Adrenal gland (tissue), 19 donors: Measurements from ENCODE around the gene RNF180. TPM values are rescaled to one million over a fixed set of nuclear protein-coding genes. Genes with fewer than 3 reads are reported as not detected.

Experiments used
- DNase-seq, 7 donors: peaks; one replicate each; pipeline ENCODE4 v3.0.0-alpha.2; 2019 to 2020
- H3K27ac ChIP-seq, 5 donors: fragments of 200-600 bp; sonication (generic) in 4 of 5; 1 replicate in 3 of 5; 2 replicates in 2 of 5; pipeline versions ENCODE4 v1.5.1 to v1.8.0; 2016 to 2020; ENCODE audit warnings: mild to moderate bottlenecking in 1 of 5
- H3K27me3 ChIP-seq: fragments of 200-600 bp; 2 replicates; pipeline ENCODE4 v1.8.0; 2021
- H3K36me3 ChIP-seq, 2 donors: fragments of 200-600 bp; replicated peaks in 1 of 2; 1 replicate in 1 of 2; 2 replicates in 1 of 2; pipeline versions ENCODE4 v1.5.1 to v1.8.0; 2018 to 2022
- H3K4me1 ChIP-seq, 2 donors: fragments of 200-600 bp; replicated peaks in 1 of 2; 1 replicate in 1 of 2; 2 replicates in 1 of 2; pipeline versions ENCODE4 v1.5.1 to v1.8.0; 2018 to 2021
- H3K4me3 ChIP-seq, 4 donors: fragments of 200-600 bp; sonication (generic) in 3 of 4; one replicate each; pipeline ENCODE4 v1.5.1; 2016 to 2018
- H3K9me3 ChIP-seq, 3 donors: fragments of 200-600 bp; sonication (generic) in 1 of 3; replicated peaks in 1 of 3; 1 replicate in 2 of 3; 2 replicates in 1 of 3; pipeline versions ENCODE4 v1.5.1 to v1.8.0; 2016 to 2021
- POLR2A ChIP-seq, 2 donors: fragments of 450-650 bp; IDR thresholded peaks; one replicate each; pipeline ENCODE4 v1.6.1; 2017; ENCODE audit warnings: antibody characterized with exemption in 2 of 2, mild to moderate bottlenecking in 2 of 2, moderate library complexity in 1 of 2
- WGBS, 4 donors: extraction: QIAGEN DNeasy Blood & Tissue Kit in 2 of 4; methylation state at CpG; one replicate each; pipeline versions ENCODE4 v1.1.5 to v1.1.7; 2013 to 2017; 5-methylcytosine and 5-hydroxymethylcytosine counted together
- intact Hi-C, 2 donors: fragments of 100-400 bp; cut with DNase I; formaldehyde crosslinking; loops; one replicate each; pipeline versions ENCODE4 v1.14.1 to v1.15.0; 2022 to 2023
- long read RNA-seq, 10 donors: library from polyadenylated mRNA in 3 of 10; unstranded in 2 of 10; stranded (forward) in 1 of 10; transcript quantifications; one replicate each; pipeline ENCODE4 v2.0.0 and lab custom pipeline, GENCODE V29; 2021 to 2026
- polyA plus RNA-seq, 3 donors: library from polyadenylated mRNA; stranded (reverse); fragments of 200-250 nt in 2 of 3; fragments of 350-450 nt in 1 of 3; fragmentation: Illumina TruSeq in 1 of 3; extraction: RNeasy Lipid Tissue Mini Kit (QIAGEN cat#74804) in 1 of 3; gene quantifications; one replicate each; pipeline ENCODE4 v1.2.3, GENCODE V29; 2013 to 2014
- total RNA-seq, 9 donors: library from RNA; depleted of rRNA in 4 of 9; stranded (reverse); fragments of >200 nt in 4 of 9; fragments of 120-200 nt in 1 of 9; fragmentation: NEBNext Ultra II Directional in 1 of 9; extraction: Animal tissue kit (Norgen Biotek cat#: 25700) in 1 of 9; gene quantifications; one replicate each; pipeline versions ENCODE4 v1.1.0 to v1.2.4, GENCODE V29; 2013 to 2023
- TF ChIP-seq, protein P1 (sequence below), 6 experiments: fragments of 450-650 bp in 4 of 6; fragments of 200-600 bp in 2 of 6; sonication (generic) in 1 of 6; IDR thresholded peaks; 1 replicate in 5 of 6; 2 replicates in 1 of 6; pipeline versions ENCODE4 v1.5.1 to v1.8.0; 2016 to 2021; ENCODE audit warnings: antibody characterized with exemption in 6 of 6, mild to moderate bottlenecking in 2 of 6, moderate library complexity in 1 of 6
- donor health status: healthy with polysubstance abuse.
- donor health status: Bipolar disorder and iron deficiency.
- donor health status: DM: yes; HTN: yes; CAD: no.
- donor health status: DM: no; HTN: no; CAD: no.
- donor health status: DM: no; HTN: no; CAD: no.
- donor health status: DM: yes; HTN: yes; CAD: no.

The RNF180 gene, protein sequence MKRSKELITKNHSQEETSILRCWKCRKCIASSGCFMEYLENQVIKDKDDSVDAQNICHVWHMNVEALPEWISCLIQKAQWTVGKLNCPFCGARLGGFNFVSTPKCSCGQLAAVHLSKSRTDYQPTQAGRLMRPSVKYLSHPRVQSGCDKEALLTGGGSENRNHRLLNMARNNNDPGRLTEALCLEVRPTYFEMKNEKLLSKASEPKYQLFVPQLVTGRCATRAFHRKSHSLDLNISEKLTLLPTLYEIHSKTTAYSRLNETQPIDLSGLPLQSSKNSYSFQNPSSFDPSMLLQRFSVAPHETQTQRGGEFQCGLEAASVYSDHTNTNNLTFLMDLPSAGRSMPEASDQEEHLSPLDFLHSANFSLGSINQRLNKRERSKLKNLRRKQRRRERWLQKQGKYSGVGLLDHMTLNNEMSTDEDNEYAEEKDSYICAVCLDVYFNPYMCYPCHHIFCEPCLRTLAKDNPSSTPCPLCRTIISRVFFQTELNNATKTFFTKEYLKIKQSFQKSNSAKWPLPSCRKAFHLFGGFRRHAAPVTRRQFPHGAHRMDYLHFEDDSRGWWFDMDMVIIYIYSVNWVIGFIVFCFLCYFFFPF
- 10 to 100 TPM in 5 of 9 donors, 1 to 10 TPM in 4; 3.4 to 21.7 (median 11.0) TPM for total RNA-seq
- polyA plus RNA-seq, result 1 to 10 TPM; 1.5 to 6.8 (median 3.2) TPM
- long read RNA-seq, donor 1, result 0 reads
- long read RNA-seq, donor 2, full-length matches to known transcripts, result 1 of 1 reads
- long read RNA-seq, donor 2, partial matches to known transcripts, result 0 of 1 reads
- long read RNA-seq, donor 2, other reads (novel, unspliced or antisense), result 0 of 1 reads
- long read RNA-seq, donor 3, result 0 reads
- long read RNA-seq, donor 4, partial matches to known transcripts, result 3 of 5 reads
- long read RNA-seq, donor 4, other reads (novel, unspliced or antisense), result 2 of 5 reads
- long read RNA-seq, donor 5, full-length matches to known transcripts, result 5 of 9 reads
- long read RNA-seq, donor 5, partial matches to known transcripts, result 0 of 9 reads
- long read RNA-seq, donor 5, other reads (novel, unspliced or antisense), result 4 of 9 reads
- long read RNA-seq, donor 6, full-length matches to known transcripts, result 1 of 2 reads
- long read RNA-seq, donor 6, partial matches to known transcripts, result 0 of 2 reads
- long read RNA-seq, donor 6, other reads (novel, unspliced or antisense), result 1 of 2 reads
- long read RNA-seq, donor 7, result 0 reads
- long read RNA-seq, donor 8, result 0 reads
- long read RNA-seq, donor 9, result 0 reads
- long read RNA-seq, donor 10, result 0 reads

DNA sequence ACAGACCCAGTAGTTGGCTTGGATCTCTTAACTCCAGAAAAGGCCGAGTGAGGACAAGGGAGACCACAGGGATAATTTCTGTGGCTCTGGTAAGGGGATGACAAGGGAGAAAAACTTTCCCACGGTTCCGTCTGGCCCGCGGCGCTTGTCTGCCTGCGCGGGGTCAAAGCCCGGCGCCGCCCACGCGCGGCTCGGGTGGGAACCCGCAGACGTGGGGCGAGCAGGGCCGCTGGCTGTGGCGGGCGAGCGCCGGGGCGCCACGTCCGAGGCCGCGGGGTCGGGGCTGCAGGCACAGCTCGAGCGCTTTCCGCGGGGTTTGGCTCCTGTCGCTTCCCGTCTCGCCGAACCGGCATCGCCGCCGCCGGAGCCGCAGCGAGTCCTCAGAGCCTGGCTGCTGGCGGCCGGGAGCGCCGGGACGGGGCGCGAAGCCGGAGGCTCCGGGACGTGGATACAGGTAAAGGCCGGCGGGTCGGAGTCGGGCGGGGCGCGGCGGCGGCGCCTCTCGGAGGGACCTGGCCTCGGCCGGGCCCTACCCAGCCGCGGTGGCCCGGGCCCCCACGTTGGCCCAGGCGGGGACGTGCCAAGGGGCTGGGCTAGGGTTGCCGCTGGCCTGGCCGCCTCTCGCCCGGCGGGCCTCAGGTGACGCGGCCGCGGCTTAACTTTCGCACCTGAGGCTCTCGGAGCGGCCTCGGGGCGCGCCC is at the start of gene RNF180:
TSS of gene RNF180 (plus strand) at position 344 of the 701 bp plus-strand sequence. CDS start 34,965 bp downstream, outside the sequence.
- intact Hi-C loops, result no loop called here
- 0 to 1% (median 0%) methylated on average over 8 to 88 of the region's 88 CpGs for WGBS, 4 donors
- H3K27ac ChIP-seq, result peak within 1 kb of the TSS in 3 of 5 donors; percentile 78 to 82 (median 78)
- peak within 1 kb of the TSS; percentile 66 to 87 (median 73) for H3K4me3 ChIP-seq
- H3K4me1 ChIP-seq, result peaks cover 4% of the 10 kb centered on the region in 2 donors
- H3K27me3 ChIP-seq, result no peaks in the 10 kb centered on the region
- no peaks in the 10 kb centered on the region for H3K36me3 ChIP-seq
- TF ChIP-seq POLR2A (IDR thresholded peaks at IDR 0.05), result peak; percentile 23 to 30
- TF ChIP-seq, protein P1, sequence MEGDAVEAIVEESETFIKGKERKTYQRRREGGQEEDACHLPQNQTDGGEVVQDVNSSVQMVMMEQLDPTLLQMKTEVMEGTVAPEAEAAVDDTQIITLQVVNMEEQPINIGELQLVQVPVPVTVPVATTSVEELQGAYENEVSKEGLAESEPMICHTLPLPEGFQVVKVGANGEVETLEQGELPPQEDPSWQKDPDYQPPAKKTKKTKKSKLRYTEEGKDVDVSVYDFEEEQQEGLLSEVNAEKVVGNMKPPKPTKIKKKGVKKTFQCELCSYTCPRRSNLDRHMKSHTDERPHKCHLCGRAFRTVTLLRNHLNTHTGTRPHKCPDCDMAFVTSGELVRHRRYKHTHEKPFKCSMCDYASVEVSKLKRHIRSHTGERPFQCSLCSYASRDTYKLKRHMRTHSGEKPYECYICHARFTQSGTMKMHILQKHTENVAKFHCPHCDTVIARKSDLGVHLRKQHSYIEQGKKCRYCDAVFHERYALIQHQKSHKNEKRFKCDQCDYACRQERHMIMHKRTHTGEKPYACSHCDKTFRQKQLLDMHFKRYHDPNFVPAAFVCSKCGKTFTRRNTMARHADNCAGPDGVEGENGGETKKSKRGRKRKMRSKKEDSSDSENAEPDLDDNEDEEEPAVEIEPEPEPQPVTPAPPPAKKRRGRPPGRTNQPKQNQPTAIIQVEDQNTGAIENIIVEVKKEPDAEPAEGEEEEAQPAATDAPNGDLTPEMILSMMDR (IDR thresholded peaks at IDR 0.05), result no peak
- H3K9me3 ChIP-seq, result no peaks in the 10 kb centered on the region
- DNase-seq, result peak; percentile 41 to 72 (median 61)

DNA sequence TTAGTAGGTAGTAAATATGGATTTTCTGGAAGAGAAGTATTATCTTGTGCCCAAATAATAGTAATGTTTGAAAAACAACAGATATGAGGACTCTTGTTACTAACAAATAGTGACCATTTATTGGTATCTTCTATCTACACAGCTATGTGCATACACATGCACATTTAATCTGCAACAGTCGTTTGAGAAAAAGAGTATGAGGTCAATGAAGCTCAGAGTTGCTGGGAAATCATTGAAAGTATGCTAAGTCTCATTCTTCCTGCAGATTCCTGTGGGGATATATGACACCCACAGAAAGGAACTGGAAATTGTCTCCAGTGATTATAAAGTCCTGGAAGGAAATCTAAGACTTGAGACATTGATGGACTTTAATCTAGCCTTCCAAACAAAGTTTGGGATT is 40.1 kb upstream of the RNF180 start:
- H3K4me1 ChIP-seq, result no peaks in the 10 kb centered on the region
- intact Hi-C loops, result no loop called here
- no peak overlapping the region for H3K27ac ChIP-seq
- no peak overlapping the region for H3K4me3 ChIP-seq
- WGBS, 4 donors, result 33 to 48% (median 39%) methylated on average over 1 of the region's 1 CpG
- no peak for DNase-seq
- no peaks in the 10 kb centered on the region for H3K36me3 ChIP-seq
- H3K9me3 ChIP-seq, result no peaks in the 10 kb centered on the region
- TF ChIP-seq, protein P1 (IDR thresholded peaks at IDR 0.05), result no peak
- no peak for TF ChIP-seq POLR2A (IDR thresholded peaks at IDR 0.05)
- no peaks in the 10 kb centered on the region for H3K27me3 ChIP-seq

DNA sequence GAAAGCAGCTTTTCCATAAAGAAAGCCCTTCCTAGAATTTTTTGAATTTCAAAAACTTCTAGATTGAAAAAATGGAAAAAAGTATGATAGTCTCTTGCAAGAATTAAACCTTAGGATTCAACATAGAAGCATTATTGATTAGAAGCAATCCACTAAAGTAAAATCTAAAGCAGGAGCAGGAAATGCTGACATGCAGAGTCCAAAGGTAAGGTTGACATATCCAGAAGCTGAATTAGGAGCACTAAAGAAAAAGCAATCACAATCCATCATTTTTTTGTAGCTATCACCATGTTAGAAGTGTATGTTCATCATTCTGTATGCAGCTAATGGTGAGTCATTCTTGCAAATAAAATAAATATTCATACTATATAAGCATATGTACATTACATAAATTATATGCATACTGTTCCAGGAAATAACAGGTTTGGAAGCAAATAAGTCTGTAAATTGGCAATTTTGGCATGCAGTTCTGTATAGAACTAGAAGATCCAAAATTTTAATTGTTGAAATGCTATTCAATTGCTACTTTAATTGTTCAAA is 39.4 kb upstream of the RNF180 start:
- Histone ChIP-seq H3K27ac (no peak overlapping the region), H3K4me3 (no peak overlapping the region), H3K4me1 (no peaks in the 10 kb centered on the region), H3K36me3 (no peaks in the 10 kb centered on the region), H3K9me3 (no peaks in the 10 kb centered on the region), H3K27me3 (no peaks in the 10 kb centered on the region)
- intact Hi-C loops, result no loop called here
- DNase-seq, result no peak
- TF ChIP-seq, protein P1 (IDR thresholded peaks at IDR 0.05), result no peak
- TF ChIP-seq POLR2A (IDR thresholded peaks at IDR 0.05), result no peak
